HG03558 (cell line): ENCODE measurements around the gene FBXW8.

ENCODE experiments used
- ATAC-seq: cut with Tn5 transposase; IDR thresholded peaks from one replicate; pipeline ENCODE4 v1.9.1; 2021; ENCODE audit warnings: moderate number of reproducible peaks; ENCODE audit not compliant: unreplicated experiment; ENCODE audit errors: extremely low read depth

The FBXW8 gene

DNA sequence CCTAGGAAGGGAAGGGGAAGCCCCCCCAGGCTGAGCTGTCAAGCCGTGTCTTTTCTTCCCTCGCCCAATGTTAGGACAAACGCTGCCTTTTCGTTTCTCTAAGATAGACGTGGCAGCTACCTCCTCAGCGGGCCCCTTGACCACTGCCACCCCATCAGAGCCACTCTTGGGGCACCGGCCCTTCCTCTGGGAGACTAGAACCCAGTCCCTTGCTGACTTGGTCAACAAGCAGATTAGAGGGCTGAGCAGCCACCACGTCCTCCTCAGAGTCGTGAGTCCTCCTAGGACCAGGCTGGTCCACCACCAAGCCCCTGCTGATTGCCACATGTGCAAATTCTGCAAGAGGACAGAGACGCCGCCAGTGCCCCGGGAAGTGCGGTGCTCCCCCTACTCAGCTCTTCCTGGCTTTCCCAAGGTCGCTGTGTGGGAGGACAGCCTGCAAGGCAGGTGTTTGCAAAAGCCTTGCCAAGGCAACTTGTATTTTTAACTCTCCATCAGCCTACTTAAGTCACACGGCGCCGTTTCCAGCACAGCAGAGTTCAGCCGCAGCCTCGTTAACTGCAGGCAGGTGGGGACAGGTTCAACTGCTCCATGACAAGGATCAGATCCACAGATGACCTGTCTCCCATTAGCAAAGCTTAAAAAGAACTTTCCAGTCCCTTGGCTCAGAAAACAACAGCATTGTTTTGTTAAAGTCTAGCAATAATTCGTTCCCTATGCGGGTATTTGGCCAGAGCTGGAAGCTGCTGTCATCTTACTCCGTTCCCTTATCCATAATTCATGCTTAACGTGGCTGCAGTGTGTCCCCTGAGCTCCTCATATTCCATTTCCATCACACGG lies 122.9 kb downstream of the FBXW8 start:
- ATAC-seq: no peak

DNA sequence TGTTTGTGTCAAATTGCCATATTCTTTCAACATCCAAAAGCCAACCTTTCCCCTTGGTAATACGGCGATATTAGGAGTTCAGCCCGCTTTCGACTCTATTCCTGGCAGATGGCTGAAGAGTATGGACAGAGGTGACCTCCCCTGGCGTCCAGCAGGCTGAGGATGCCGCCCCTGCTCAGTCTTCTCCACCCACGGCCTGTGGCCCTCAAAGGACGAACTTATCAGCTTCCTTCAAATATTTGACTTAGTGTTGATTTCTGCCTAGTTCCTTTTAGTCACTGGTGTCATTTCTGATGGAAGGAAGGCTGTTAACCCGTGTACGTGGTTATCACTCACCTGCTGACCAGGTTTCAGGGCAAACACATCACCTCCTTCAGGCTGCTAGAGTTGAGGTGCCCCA lies 123.5 kb downstream of the FBXW8 start:
- ATAC-seq: no peak

DNA sequence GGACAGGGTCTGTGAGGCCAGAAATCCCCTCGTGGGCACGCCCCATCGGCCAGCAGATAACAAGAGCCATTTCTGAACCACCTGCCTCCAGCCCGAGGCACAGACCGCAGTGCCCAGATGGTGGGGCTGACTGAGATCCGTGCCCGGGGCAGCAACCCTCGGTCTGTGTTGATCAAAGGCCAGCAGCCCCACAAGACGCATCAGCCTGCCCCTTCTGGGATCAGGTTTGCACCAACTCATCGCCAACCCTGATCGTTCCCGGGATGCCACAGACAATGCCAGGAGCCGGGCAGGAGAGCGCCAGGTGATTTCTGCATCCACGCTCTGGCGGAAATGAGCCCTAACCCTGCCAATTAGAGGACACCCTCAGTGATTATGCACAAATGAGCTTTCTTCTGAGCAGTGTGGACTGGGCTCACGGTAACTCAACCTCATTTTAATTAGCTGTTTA lies 124.0 kb downstream of the FBXW8 start:
- ATAC-seq: no peak

DNA sequence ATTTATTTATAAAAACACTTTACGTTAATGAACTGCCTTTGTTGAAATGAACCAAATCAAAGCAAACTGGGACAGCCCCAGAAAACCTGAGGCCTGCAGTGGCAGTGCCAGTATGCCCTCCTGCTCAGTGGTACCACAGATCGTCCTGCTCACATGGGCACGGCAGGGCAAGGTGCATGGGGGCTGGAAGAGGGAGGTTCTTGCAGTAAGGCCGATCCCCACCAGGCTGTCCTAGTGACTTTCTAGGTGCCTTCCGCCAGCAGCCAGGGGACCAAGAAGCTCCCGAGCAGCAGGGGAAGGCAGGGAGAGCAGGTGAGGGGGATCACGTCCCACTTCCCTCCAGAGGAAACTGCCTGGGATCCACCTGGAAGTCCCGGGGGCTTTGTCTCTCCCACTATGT lies 124.5 kb downstream of the FBXW8 start:
- no peak for ATAC-seq

DNA sequence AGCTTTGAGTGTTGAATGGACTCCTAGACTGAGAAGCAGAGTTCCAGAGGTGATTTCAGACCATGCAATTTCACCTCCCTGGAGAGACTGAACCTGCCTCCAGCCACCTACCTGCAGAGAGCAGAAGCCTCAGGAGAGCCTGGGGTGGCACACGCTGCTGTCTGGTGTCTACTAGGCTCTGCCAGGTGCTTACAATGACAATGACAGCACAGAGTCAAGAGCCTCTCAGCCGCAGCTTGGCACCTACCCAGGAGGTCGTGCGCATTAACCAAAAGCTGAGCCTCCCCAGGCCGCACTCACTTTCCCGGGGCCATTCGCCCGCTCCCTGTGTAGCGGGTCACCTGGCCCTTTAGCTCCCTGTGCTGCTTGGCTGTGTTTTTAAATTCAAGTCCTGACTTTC lies 125.3 kb downstream of the FBXW8 start:
- no peak for ATAC-seq

DNA sequence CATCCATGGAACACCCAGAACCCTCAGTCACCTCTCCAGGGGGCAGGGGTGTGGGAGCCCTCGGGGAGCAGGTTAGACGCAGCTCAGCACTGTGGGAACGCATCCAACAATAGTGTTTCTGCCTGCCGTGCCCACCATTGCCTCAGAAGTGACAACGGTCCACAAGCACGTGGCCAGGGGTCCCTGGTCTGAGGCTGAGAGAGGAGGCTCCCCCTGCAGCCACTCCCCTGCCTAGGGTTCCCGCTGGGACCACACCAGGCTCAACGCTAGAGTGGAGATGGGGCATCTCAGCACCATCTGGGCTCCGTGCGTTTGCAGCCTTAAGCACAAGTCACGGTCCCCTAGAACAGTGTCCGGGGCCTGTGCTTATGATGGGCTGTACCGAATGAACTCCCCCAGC lies 125.8 kb downstream of the FBXW8 start:
- ATAC-seq: no peak

DNA sequence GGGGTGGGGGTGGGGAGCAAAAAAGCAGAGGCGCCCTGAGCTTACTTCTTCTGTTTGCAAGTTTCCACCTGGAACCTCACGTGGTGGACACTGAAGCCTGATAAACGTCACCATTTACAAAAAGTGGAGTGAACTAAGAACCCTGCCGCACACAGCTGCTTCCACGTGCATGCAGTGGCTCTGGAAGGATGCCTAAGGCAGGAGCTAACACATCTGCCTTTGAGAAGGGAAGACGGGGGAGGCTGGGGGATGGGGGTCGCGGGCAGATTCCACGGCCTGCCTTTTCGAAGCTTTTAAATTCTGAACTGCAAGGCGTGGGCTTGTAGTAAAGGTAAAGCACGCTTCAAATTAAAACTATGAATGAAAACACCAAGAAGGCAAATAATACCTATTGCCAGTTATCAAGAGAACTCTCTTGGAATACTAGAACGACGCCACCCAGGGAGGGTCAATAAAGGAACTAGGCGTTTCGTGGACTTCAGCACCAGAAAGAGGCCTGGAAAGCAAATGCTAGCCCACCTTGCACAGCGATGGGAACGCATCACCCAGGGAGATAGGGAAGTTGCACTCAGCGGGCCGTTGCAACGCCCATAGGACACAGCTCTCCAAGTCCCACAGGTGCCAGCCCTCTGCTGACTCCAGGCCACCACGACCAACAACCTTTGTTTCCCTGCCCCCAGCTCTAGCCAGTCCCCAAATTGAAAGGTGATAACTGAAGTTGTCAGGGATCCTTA lies 126.7 kb downstream of the FBXW8 start:
- ATAC-seq: no peak

DNA sequence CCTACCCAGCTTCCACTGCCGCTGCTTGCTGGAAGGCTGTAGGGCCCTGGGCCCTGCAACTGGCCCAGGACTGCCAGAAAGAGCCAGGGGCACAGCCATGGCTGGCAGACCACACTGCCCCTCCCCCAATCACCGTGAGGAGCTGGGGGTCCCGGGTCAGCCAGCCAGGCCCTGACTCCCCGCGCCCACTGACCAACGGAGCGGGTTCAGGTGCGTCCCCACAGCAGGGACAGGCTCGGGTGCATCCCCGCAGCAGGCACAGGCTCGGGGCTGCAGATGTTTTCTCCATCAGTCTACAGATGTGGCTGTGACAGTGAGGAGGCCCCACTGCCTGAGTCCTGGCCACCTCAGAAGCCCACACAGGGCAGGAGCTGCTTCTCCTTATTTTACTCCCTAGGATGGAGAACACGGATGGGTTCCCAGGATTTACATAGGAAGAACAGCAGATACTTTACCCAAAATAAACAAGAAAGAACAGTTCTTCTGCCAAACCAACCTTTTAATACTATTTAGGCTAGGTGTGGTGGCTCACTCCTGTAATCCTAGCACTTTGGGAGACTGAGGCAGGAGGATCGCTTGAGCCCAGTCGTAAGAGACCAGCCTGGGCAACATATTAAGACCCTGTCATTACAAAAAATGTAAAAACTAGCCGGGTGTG lies 127.4 kb downstream of the FBXW8 start:
- no peak for ATAC-seq

DNA sequence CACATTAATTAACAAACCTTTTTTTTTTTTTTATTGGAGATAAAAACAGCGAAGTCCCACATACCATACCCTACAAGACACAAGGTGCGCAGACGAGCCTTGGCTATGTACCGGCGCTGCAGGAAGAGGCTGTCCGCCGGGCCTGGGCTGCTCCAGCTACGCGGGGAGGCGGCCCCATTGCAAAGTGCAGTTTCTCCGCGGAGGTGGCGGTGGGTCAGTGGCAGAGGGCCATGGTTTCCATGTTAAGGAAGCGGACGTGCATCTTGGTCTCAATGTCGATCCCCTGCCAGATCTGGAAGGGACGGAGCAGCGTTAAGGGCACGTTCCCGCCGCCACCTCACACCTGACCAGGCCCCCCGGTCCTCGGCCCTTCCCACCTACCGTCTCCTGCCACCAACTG lies 128.2 kb downstream of the FBXW8 start:
- no peak for ATAC-seq

DNA sequence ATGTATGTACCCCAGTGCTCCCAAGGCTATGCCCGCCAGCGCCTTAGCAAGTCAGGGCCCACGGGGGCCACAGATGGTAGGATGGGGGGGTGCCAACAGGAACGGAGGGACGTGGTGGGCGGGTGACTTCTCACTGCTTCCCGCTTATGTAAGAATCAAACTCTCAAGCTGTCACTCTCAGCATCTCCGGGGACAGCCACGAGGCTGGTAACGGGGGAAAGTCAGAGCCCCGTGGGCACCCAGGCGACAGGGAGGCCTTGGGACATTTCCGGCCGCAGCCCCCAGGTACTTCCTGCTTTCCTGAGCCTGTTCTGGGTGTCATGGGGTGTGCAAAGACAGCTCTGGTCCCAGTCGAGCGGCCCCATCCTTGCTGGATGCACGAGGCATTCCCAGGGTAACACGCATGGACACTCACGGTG lies 129.2 kb downstream of the FBXW8 start:
- ATAC-seq: no peak

DNA sequence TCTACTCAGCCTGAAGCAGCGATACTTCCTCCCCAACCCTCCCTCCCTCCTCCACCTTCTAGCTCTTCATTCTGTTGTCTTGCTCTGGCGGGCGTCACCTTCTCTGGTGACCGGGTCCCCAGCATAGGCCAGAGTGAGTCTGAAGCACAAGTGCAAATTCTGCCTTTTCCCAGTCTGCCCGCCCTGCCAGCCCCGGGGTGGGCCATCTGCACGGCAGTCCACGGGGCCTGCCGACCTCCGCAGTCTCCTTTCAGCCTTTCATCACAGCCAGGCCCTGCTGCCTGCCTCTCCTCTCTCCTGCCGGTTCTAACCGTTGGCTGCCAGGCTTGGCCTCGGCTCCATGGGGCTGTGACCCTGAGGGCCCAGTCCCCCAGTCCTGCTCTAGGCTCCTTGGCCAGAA lies 129.7 kb downstream of the FBXW8 start:
- ATAC-seq: no peak

DNA sequence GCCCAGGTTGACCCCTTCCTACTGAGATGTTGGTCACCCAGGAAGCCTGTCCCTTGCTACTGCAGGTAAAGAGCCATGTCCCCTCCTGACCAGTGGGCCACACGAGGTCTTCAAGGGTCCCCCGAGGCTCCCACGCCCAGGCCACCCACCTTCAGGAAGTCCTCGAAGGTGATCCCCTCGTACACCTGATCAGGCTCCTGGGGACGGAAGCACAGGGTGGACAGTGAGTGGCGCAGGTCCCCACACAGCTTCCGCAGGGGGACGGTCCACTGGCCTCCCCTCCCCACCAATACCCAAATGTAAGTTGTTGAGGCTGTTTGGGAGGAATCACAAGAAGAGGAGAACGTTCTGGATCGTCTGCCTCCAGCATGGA lies 131.0 kb downstream of the FBXW8 start:
- no peak for ATAC-seq

DNA sequence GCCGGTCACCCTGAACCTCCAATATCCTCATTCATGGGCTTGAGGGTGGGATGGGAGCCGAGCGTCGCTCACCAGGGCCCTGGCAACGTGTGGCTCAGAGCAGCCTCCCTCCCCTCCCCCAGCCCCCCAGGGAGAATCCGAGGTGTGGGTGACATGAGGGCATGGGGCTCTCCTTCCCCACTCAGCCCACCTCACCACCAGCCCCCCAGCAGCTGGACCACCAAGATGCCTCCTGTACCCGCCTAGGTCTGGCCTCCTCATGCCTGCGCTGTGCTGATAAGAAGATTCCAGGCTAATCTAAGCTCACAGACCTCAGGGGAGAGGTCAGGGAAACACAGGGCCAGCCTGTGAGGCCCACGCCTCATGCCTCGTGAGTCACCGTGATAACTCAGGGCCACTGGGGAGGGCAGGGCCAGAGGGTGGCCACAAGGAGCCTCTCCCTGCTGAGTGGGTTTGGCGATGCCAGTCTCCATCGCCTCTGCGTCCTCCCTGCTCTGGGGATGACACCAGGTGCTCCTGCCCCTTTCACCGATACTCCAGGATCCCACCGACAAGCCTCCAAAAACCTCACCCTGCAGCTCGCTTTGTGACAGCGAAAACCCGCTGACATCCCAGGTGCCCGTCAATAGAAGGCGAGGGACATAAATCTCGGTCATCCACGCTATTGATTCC lies 131.6 kb downstream of the FBXW8 start:
- ATAC-seq: no peak

DNA sequence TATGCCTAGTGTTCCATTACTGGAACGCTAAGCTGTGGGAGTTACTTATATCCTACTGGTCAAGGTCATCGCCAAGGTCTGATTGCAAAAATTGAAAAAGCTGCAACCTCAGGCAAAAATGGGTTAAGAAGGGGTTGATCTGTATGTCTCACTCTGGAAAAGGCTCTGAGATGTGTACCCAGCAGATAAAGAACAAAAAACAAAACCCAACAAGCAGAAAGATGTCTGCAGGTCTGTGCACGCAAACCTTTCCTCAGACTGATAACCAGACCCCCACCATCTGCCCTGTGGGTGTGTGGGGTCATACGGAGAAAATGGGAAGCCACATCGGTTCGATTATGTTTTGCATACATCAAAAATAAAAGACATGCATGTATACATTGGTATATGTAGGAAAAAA lies 132.1 kb downstream of the FBXW8 start:
- no peak for ATAC-seq

DNA sequence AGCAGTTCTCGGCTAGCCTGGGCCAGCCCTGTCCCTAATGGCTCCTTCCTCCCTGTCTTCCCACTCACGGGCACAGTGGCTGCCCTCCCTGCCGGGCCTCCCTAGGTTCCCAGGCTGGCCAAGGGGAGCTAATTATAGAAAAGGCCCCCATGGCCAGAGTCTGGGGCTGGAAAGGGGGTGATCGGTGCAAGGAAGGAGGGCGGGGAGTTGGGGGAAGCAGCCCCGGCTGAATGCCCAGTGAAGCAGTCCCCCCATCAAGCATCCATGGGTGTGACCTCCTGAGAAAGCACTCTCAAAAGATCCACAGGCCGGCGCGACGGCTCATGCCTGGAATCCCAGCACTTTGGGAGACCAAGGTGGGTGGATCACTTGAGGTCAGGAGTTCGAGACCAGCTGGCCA lies 133.6 kb downstream of the FBXW8 start:
- ATAC-seq: no peak

DNA sequence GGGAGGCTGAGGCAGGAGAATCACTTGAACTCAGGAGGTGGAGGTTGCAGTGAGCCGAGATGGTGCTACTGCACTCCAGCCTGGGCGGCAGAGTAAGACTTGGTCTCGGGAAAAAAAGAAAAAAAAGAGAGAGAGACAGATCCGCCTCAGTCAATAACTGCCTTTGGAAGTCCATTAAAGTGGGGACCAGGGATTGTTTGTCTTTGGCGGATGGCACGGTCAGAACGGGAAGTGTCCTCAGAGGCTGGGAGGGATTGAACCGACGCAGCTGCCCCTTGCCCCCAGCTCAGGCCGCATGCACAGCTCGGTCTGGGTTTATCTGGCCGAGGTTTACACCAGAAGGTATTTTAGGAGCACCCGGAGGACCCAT lies 134.0 kb downstream of the FBXW8 start:
- ATAC-seq: no peak

DNA sequence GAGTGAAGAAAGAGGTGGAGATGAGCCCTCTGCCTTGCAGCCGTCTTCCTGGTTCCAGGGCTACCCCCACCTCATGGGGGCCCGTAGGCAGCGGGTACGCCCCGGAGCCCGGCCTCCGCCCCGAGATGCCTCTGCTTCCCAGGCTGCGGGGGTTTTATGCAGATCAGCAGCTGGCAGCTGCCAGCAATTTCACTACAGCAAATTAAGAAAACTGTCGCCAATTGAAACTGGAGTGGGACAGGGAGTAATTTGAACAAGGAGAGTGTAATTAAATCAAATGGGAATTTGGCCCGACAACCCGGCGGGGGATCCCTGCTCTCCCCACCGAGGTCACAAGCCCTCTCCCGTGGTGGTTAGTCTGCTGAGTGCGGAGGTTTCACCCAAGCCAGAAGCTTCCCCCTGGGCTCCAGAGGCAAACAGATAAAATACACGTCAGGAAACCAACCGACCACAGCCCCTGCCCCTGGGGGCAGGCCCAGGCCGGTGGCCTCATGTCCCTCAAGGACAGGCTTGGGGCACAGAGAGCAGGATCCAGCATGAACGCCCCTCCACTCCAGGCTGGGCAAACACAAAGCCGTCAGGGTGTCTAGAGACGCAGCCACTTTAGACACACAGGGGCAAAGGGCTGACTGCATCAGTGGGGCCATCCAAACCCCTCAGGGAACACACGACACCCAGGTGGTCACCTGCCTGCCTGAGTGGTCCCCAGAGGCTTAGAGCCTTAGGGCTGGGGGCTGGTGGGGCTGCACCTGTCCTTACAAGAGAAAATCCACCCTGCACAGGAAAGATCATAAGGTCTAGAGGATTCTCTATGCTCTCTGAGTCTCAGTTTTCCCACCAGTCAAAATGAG lies 134.6 kb downstream of the FBXW8 start:
- no peak for ATAC-seq

DNA sequence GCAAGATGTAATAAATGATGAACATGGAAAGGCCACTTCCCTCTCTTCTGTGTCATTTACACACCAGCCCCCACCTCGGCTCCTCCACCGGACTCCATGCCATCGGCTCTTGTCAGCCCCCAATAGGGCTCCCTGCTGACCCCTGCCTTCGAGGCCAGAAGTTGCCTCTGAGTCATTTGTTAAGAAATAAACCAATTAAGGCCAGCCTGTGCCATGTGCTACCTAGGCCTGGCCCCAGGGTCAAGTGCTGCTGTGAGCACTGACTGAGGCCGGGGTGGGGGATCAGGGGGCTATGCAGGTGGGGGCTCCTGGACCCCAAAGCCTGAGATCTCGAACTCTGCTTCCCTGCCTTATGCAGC lies 135.2 kb downstream of the FBXW8 start:
- ATAC-seq: no peak

DNA sequence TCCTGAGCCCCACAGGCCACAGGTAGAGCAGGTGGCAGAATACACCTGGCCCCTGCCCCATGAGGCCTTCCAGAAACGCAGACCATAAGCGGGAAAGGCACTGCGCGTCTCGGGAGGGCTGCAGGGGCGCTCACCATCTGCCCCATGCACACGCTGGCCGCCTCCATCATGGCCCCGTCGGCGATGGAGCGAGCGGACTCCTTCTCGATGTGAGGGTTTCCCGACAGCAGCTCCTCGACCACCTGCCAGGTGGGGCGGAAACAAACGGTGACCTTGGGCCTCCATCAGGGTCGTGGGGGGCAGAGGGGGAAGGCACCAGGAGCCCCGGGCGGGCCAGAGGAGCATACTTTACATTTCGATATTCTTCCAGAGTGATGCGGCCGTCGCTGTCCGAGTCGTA lies 135.7 kb downstream of the FBXW8 start:
- no peak for ATAC-seq
